GM19324 (cell line): Measurements from ENCODE around the gene POLR2A.

Source experiments
- ATAC-seq: cut with Tn5 transposase; IDR thresholded peaks from one replicate; pipeline ENCODE4 v1.9.1; 2021; ENCODE audit warnings: mild to moderate bottlenecking, moderate library complexity; ENCODE audit not compliant: unreplicated experiment, low FRiP score

POLR2A gene

GRCh38 chr17:7548585-7549400 is 64.6 kb downstream of the POLR2A start, which contains the start of gene TNFSF12:
TSS of gene TNFSF12 (plus strand) at chr17:7549058. CDS start at chr17:7549154, 96 bp downstream.
- peak; percentile 44 for ATAC-seq
